H9 (cell line): ENCODE data around the gene NIFK. TPM values are rescaled to one million over a fixed set of nuclear protein-coding genes. Genes with fewer than 3 reads are reported as not detected.

Source experiments
- DNase-seq: peaks from one replicate; pipeline ENCODE4 v3.0.0-alpha.2; 2017
- H2AFZ ChIP-seq: one replicate; pipeline ENCODE4 v1.6.1; 2013; ENCODE audit warnings: mild to moderate bottlenecking, low read length, control low read depth, moderate library complexity
- H2AK5ac ChIP-seq: 2 replicates; pipeline ENCODE4 v1.6.1; 2013; ENCODE audit warnings: low read length, control low read depth, mixed read lengths; ENCODE audit not compliant: insufficient read length
- H2BK120ac ChIP-seq: one replicate; pipeline ENCODE4 v1.6.1; 2013; ENCODE audit warnings: low read depth, mild to moderate bottlenecking, low read length, control low read depth, inconsistent platforms; ENCODE audit not compliant: poor library complexity, severe bottlenecking
- H2BK12ac ChIP-seq: 2 replicates; pipeline ENCODE4 v1.6.1; 2013; ENCODE audit warnings: low read length, control low read depth, mixed read lengths, low read depth; ENCODE audit not compliant: insufficient read length
- H2BK15ac ChIP-seq: 2 replicates; pipeline ENCODE4 v1.6.1; 2013; ENCODE audit warnings: low read depth, low read length, control low read depth
- H2BK20ac ChIP-seq: one replicate; pipeline ENCODE4 v1.6.1; 2013; ENCODE audit warnings: low read depth, mild to moderate bottlenecking, low read length, control low read depth, inconsistent platforms; ENCODE audit not compliant: poor library complexity, severe bottlenecking
- H2BK5ac ChIP-seq: 2 replicates; pipeline ENCODE4 v1.6.1; 2013; ENCODE audit warnings: low read length, control low read depth, mixed read lengths; ENCODE audit not compliant: insufficient read length
- H3K14ac ChIP-seq: 2 replicates; pipeline ENCODE4 v1.6.1; 2013; ENCODE audit warnings: low read length, control low read depth; ENCODE audit not compliant: insufficient read depth
- H3K18ac ChIP-seq: 2 replicates; pipeline ENCODE4 v1.6.1; 2013; ENCODE audit warnings: low read depth, mild to moderate bottlenecking, mixed read lengths, low read length, control low read depth; ENCODE audit not compliant: insufficient read length
- H3K23ac ChIP-seq: 2 replicates; pipeline ENCODE4 v1.6.1; 2013; ENCODE audit warnings: low read length, control low read depth, mixed read lengths, low read depth; ENCODE audit not compliant: insufficient read length
- H3K23me2 ChIP-seq: 2 replicates; pipeline ENCODE4 v1.6.1; 2013; ENCODE audit warnings: low read depth, mild to moderate bottlenecking, mixed read lengths, low read length, control low read depth; ENCODE audit not compliant: insufficient read length, poor library complexity, severe bottlenecking
- H3K27ac ChIP-seq: 2 replicates; pipeline ENCODE4 v1.5.1; 2013; ENCODE audit warnings: low read length, control low read depth, mixed read lengths, low read depth; ENCODE audit not compliant: insufficient read length
- H3K27me3 ChIP-seq: 2 replicates; pipeline ENCODE4 v1.6.1; 2013; ENCODE audit warnings: low read length, control low read depth, inconsistent platforms; ENCODE audit not compliant: insufficient read depth
- H3K4ac ChIP-seq: 2 replicates; pipeline ENCODE4 v1.6.1; 2013; ENCODE audit warnings: low read depth, mild to moderate bottlenecking, control low read depth, inconsistent platforms, low read length, moderate library complexity
- H3K4me1 ChIP-seq: 2 replicates; pipeline ENCODE4 v1.6.1; 2013; ENCODE audit warnings: low read length, control low read depth, inconsistent platforms; ENCODE audit not compliant: insufficient read depth
- H3K4me2 ChIP-seq: 2 replicates; pipeline ENCODE4 v1.6.1; 2013; ENCODE audit warnings: low read length, control low read depth, mixed read lengths; ENCODE audit not compliant: insufficient read length, insufficient read depth
- H3K56ac ChIP-seq: 2 replicates; pipeline ENCODE4 v1.6.1; 2013; ENCODE audit warnings: low read depth, mild to moderate bottlenecking, mixed read lengths, low read length, control low read depth; ENCODE audit not compliant: insufficient read length
- H3K79me1 ChIP-seq: 2 replicates; pipeline ENCODE4 v1.6.1; 2013; ENCODE audit warnings: low read depth, mild to moderate bottlenecking, moderate library complexity, low read length, control low read depth, inconsistent platforms; ENCODE audit not compliant: insufficient read depth, poor library complexity, severe bottlenecking
- H3K79me2 ChIP-seq: 2 replicates; pipeline ENCODE4 v1.6.1; 2013; ENCODE audit warnings: low read length, control low read depth, inconsistent platforms; ENCODE audit not compliant: insufficient read depth
- H3K9ac ChIP-seq: 2 replicates; pipeline ENCODE4 v1.6.1; 2013; ENCODE audit warnings: low read length, control low read depth, mixed read lengths; ENCODE audit not compliant: insufficient read length; ENCODE audit errors: extremely low read depth
- H3K9me3 ChIP-seq: one replicate; pipeline ENCODE4 v1.6.1; 2013; ENCODE audit warnings: low read depth, low read length, inconsistent platforms; ENCODE audit not compliant: control insufficient read depth
- H3T11ph ChIP-seq: one replicate; pipeline ENCODE4 v1.6.1; 2013; ENCODE audit warnings: mild to moderate bottlenecking, low read length, control low read depth, inconsistent platforms
- H4K20me1 ChIP-seq: one replicate; pipeline ENCODE4 v1.6.1; 2013; ENCODE audit not compliant: control insufficient read depth, insufficient read length, insufficient read depth
- H4K5ac ChIP-seq: 2 replicates; pipeline ENCODE4 v1.6.1; 2013; ENCODE audit warnings: low read depth, mild to moderate bottlenecking, mixed read lengths, low read length, control low read depth; ENCODE audit not compliant: insufficient read length
- H4K8ac ChIP-seq: replicated peaks from 2 replicates; pipeline ENCODE4 v1.6.1; 2013; ENCODE audit warnings: low read length, control low read depth, mixed read lengths, low read depth; ENCODE audit not compliant: insufficient read length
- H4K91ac ChIP-seq: 2 replicates; pipeline ENCODE4 v1.6.1; 2013; ENCODE audit warnings: low read depth, mild to moderate bottlenecking, moderate library complexity, mixed read lengths, low read length, control low read depth; ENCODE audit not compliant: insufficient read length
- H3K27ac Mint-ChIP-seq, 3 experiments: 2 replicates in 2 of 3; 3 replicates in 1 of 3; pipeline ENCODE4 v1.8.0; 2020 to 2021; ENCODE audit warnings: mixed read lengths in 3 of 3, mild to moderate bottlenecking in 1 of 3, moderate library complexity in 1 of 3
- H3K27me3 Mint-ChIP-seq: 2 replicates; pipeline ENCODE4 v1.8.0; 2021; ENCODE audit warnings: low read depth, mild to moderate bottlenecking, moderate library complexity, mixed read lengths
- H3K36me3 Mint-ChIP-seq, 3 experiments: 2 replicates in 2 of 3; 3 replicates in 1 of 3; pipeline ENCODE4 v1.8.0; 2020 to 2021; ENCODE audit warnings: low read depth in 3 of 3, mixed read lengths in 3 of 3; ENCODE audit not compliant: insufficient read depth in 1 of 3
- H3K4me1 Mint-ChIP-seq, 2 experiments: 2 replicates each; pipeline ENCODE4 v1.8.0; 2020; ENCODE audit warnings: mixed read lengths in 2 of 2
- H3K4me3 Mint-ChIP-seq, 2 experiments: 2 replicates in 1 of 2; 3 replicates in 1 of 2; pipeline ENCODE4 v1.8.0; 2020 to 2021; ENCODE audit warnings: mild to moderate bottlenecking in 2 of 2, mixed read lengths in 2 of 2, moderate library complexity in 1 of 2
- H3K9me3 Mint-ChIP-seq, 2 experiments: 2 replicates in 1 of 2; 3 replicates in 1 of 2; pipeline ENCODE4 v1.8.0; 2020; ENCODE audit warnings: mild to moderate bottlenecking in 2 of 2, mixed read lengths in 2 of 2, moderate library complexity in 1 of 2
- WGBS: extraction: QIAGEN DNeasy Blood & Tissue Kit; methylation state at CpG from one replicate; pipeline ENCODE4 v1.1.7; 2013; ENCODE audit warnings: missing lambda C conversion rate, low lambda C conversion rate, mixed read lengths; ENCODE audit not compliant: insufficient read length; ENCODE audit errors: extremely low coverage; 5-methylcytosine and 5-hydroxymethylcytosine counted together
- total RNA-seq: library from RNA; stranded (reverse); gene quantifications from 2 replicates; pipeline ENCODE4 v1.2.1, GENCODE V29; 2021
- TF ChIP-seq, protein P1 (sequence below): fragments of 200-600 bp; sonication (generic); conservative IDR thresholded peaks from 3 replicates; pipeline ENCODE4 v1.8.0; 2021; ENCODE audit warnings: antibody characterized with exemption, mild to moderate bottlenecking

The NIFK gene
- total RNA-seq, 1 experiment from 2014 or later, result 180 TPM

DNA sequence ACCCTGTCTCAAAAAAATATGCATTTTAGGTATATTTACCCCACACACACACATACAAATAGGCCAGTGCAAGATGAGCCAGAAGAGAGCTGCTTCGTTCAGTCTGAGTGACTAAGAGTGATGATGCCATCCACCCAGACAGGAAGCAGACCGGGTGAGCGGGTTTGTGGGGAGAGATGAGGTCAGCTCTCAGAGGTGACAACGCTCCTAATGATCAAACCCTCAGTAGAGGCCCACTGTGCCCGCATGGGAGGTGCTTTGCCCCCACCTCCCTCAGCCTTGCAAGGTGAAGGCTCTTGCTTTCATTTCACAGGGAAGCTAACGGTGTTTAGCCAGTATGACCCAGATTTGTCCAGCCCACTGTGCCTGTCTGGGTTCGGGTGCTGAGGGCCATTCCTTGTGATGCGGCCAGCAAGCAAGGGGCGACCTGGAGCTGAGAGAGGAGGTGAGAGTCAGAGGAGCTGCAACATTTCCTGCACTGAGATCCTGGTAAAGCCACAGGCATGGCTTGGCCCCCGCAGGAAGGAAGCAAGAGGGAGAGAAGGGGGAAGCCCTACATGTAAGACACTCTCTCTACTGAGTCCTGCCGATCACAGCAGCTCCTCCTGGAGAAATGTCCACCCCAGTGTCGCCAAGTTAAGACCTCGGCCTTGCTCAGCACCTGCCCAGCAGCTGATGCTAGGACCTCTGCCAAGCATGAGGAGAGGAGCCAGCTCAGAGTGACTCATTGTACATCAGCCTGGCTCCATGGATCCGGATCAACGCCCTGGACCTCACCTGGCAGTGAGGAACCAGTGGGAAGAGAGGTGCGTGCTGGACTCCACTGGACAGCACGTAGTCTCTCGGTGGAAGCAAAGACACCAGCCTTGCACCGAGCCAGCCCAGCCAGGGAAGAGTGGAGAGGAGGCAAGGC, 37.0 kb downstream of the NIFK start:
- H4K91ac ChIP-seq, result peak overlapping the region; percentile 90
- Mint-ChIP-seq H3K4me1 (peaks cover 10 to 13% of the 10 kb centered on the region in 2 experiments), H3K27me3 (no peaks in the 10 kb centered on the region; the same call in 1 of the 2 replicates), H3K36me3 (no peaks in the 10 kb centered on the region; a peak in 1 of 7 replicates), H3K27ac (peak overlapping the region in 2 of 3 experiments; percentile 60 to 62; a peak in 5 of 7 replicates), H3K4me3 (no peak overlapping the region), H3K9me3 (no peaks in the 10 kb centered on the region)
- H2AK5ac ChIP-seq, result no peak overlapping the region
- no peak overlapping the region for H3K56ac ChIP-seq
- no peak overlapping the region for H3K18ac ChIP-seq
- WGBS, result no CpG with 5 or more reads among the region's 19 CpGs
- peaks cover 3% of the 10 kb centered on the region; the same call in 1 of the 2 replicates for H3K4me1 ChIP-seq
- H4K8ac ChIP-seq, result no peak overlapping the region
- no peak overlapping the region for H2BK12ac ChIP-seq
- H2BK15ac ChIP-seq, result peak overlapping the region; percentile 37; the same call in 1 of the 2 replicates
- H3T11ph ChIP-seq, result no peak overlapping the region
- no peak overlapping the region for H2AFZ ChIP-seq
- H3K23me2 ChIP-seq, result peaks cover 4% of the 10 kb centered on the region
- peak overlapping the region; percentile 40; the same call in 1 of the 2 replicates for H3K4ac ChIP-seq
- H3K79me1 ChIP-seq, result no peaks in the 10 kb centered on the region
- H3K27me3 ChIP-seq, result no peaks in the 10 kb centered on the region
- no peaks in the 10 kb centered on the region for H3K79me2 ChIP-seq
- H4K5ac ChIP-seq, result peak overlapping the region; percentile 68
- H2BK5ac ChIP-seq, result no peak overlapping the region
- no peaks in the 10 kb centered on the region for H3K9me3 ChIP-seq
- H3K9ac ChIP-seq, result no peak overlapping the region
- no peak overlapping the region for H2BK120ac ChIP-seq
- H3K4me2 ChIP-seq, result no peak overlapping the region
- H2BK20ac ChIP-seq, result no peak overlapping the region
- peak overlapping the region; percentile 64; the same call in 1 of the 2 replicates for H3K14ac ChIP-seq
- peak overlapping the region; percentile 36 for H3K23ac ChIP-seq
- no peak overlapping the region for H3K27ac ChIP-seq
- TF ChIP-seq, protein P1, sequence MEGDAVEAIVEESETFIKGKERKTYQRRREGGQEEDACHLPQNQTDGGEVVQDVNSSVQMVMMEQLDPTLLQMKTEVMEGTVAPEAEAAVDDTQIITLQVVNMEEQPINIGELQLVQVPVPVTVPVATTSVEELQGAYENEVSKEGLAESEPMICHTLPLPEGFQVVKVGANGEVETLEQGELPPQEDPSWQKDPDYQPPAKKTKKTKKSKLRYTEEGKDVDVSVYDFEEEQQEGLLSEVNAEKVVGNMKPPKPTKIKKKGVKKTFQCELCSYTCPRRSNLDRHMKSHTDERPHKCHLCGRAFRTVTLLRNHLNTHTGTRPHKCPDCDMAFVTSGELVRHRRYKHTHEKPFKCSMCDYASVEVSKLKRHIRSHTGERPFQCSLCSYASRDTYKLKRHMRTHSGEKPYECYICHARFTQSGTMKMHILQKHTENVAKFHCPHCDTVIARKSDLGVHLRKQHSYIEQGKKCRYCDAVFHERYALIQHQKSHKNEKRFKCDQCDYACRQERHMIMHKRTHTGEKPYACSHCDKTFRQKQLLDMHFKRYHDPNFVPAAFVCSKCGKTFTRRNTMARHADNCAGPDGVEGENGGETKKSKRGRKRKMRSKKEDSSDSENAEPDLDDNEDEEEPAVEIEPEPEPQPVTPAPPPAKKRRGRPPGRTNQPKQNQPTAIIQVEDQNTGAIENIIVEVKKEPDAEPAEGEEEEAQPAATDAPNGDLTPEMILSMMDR, result no peak
- no peak for DNase-seq
- H4K20me1 ChIP-seq, result no peaks in the 10 kb centered on the region
